Activated naive CD4-positive, alpha-beta T cell treated with anti-CD3 and anti-CD28 coated beads, Interleukin-2, amount 10 ng/mL, durations not matched to agents 7 days and 5 days (primary cell): ENCODE results near the gene PPL.
"Not testable (repeated sequence)": the region's sequence is repeated elsewhere in the genome, so short reads cannot be mapped to it uniquely, and the experiment has no call there.

Experiments
- CTCF ChIA-PET: fragments of 350-600 bp; sonication (Branson Sonifier 250); formaldehyde crosslinking; loops from one replicate; lab custom pipeline; 2021; ENCODE audit warnings: antibody characterized with exemption; lab: Charles Lee
- DNase-seq: peaks from one replicate; pipeline ENCODE4 v3.0.0-alpha.2; 2020
- H3K27ac Mint-ChIP-seq: one replicate; pipeline ENCODE4 v1.8.0; 2021; ENCODE audit warnings: mild to moderate bottlenecking, moderate library complexity, mixed read lengths
- H3K27me3 Mint-ChIP-seq: one replicate; pipeline ENCODE4 v1.8.0; 2021; ENCODE audit warnings: mild to moderate bottlenecking, mixed read lengths
- H3K36me3 Mint-ChIP-seq: one replicate; pipeline ENCODE4 v1.8.0; 2021; ENCODE audit warnings: mixed read lengths
- H3K4me1 Mint-ChIP-seq: one replicate; pipeline ENCODE4 v1.8.0; 2021; ENCODE audit warnings: mixed read lengths
- H3K4me3 Mint-ChIP-seq: one replicate; pipeline ENCODE4 v1.8.0; 2021; ENCODE audit warnings: mild to moderate bottlenecking, moderate library complexity, mixed read lengths
- H3K9me3 Mint-ChIP-seq: one replicate; pipeline ENCODE4 v1.8.0; 2021; ENCODE audit warnings: mixed read lengths

PPL gene

GRCh38 chr16:4898811-4899473, 38.0 kb downstream of the PPL start:
- no peak for DNase-seq

GRCh38 chr16:4897328-4897727, 39.6 kb downstream of the PPL start:
- Mint-ChIP-seq H3K27me3 (peaks cover 1% of the 10 kb centered on the region), H3K4me1 (no peaks in the 10 kb centered on the region), H3K36me3 (no peaks in the 10 kb centered on the region), H3K4me3 (no peak overlapping the region), H3K27ac (no peak overlapping the region), H3K9me3 (no peaks in the 10 kb centered on the region)
- CTCF ChIA-PET, result no interaction called here
- DNase-seq, result no peak

More at GRCh38 chr16:4898811-4899473, 38.0 kb downstream of the PPL start:
- Mint-ChIP-seq H3K9me3 (no peaks in the 10 kb centered on the region), H3K4me1 (no peaks in the 10 kb centered on the region), H3K27me3 (peaks cover 13% of the 10 kb centered on the region), H3K4me3 (no peak overlapping the region), H3K27ac (no peak overlapping the region), H3K36me3 (no peaks in the 10 kb centered on the region)
- CTCF ChIA-PET, result no interaction called here

GRCh38 chr16:4896761-4897160, 40.2 kb downstream of the PPL start:
- CTCF ChIA-PET, H3K9me3 Mint-ChIP-seq, H3K4me3 Mint-ChIP-seq, H3K27me3 Mint-ChIP-seq, H3K36me3 Mint-ChIP-seq, H3K4me1 Mint-ChIP-seq, DNase-seq, H3K27ac Mint-ChIP-seq: not testable (repeated sequence)

- no peaks in the 10 kb centered on the region for H3K4me1 Mint-ChIP-seq
- H3K4me3 Mint-ChIP-seq, result no peak overlapping the region
- H3K27ac Mint-ChIP-seq, result no peak overlapping the region
- H3K27me3 Mint-ChIP-seq, result no peaks in the 10 kb centered on the region
- CTCF ChIA-PET, result interaction anchor here (0.6 kb wide), 1 partner anchor 306 kb away, joined by 3 read pairs; no protein-coding TSS in a partner anchor
- no peak for DNase-seq
- no peaks in the 10 kb centered on the region for H3K36me3 Mint-ChIP-seq
- no peaks in the 10 kb centered on the region for H3K9me3 Mint-ChIP-seq
These were observed 41.6 kb downstream of the PPL start for GRCh38 chr16:4895366-4895765.

GRCh38 chr16:4894276-4895150, 42.4 kb downstream of the PPL start:
- Mint-ChIP-seq H3K27ac (no peak overlapping the region), H3K4me1 (no peaks in the 10 kb centered on the region), H3K9me3 (no peaks in the 10 kb centered on the region), H3K4me3 (no peak overlapping the region), H3K36me3 (no peaks in the 10 kb centered on the region), H3K27me3 (no peaks in the 10 kb centered on the region)
- CTCF ChIA-PET, result no interaction called here
- no peak for DNase-seq

- CTCF ChIA-PET, result no interaction called here
- Mint-ChIP-seq H3K27me3 (no peaks in the 10 kb centered on the region), H3K9me3 (no peaks in the 10 kb centered on the region)
These were observed 43.7 kb downstream of the PPL start for GRCh38 chr16:4893103-4893862.

GRCh38 chr16:4892361-4893102, 44.4 kb downstream of the PPL start:
- CTCF ChIA-PET, result no interaction called here
- peak overlapping the region; percentile 14 for H3K27ac Mint-ChIP-seq
- DNase-seq, result no peak
- H3K4me1 Mint-ChIP-seq, result no peaks in the 10 kb centered on the region
- no peak overlapping the region for H3K4me3 Mint-ChIP-seq
- no peaks in the 10 kb centered on the region for H3K36me3 Mint-ChIP-seq
- H3K27me3 Mint-ChIP-seq, result no peaks in the 10 kb centered on the region
- no peaks in the 10 kb centered on the region for H3K9me3 Mint-ChIP-seq

More at GRCh38 chr16:4893103-4893862, 43.7 kb downstream of the PPL start:
- no peak overlapping the region for H3K27ac Mint-ChIP-seq
- no peaks in the 10 kb centered on the region for H3K36me3 Mint-ChIP-seq
- H3K4me3 Mint-ChIP-seq, result no peak overlapping the region
- no peaks in the 10 kb centered on the region for H3K4me1 Mint-ChIP-seq
- DNase-seq, result no peak

GRCh38 chr16:4891886-4892216, 45.1 kb downstream of the PPL start:
- H3K27ac Mint-ChIP-seq, result no peak overlapping the region
- no peaks in the 10 kb centered on the region for H3K27me3 Mint-ChIP-seq
- CTCF ChIA-PET, result no interaction called here

GRCh38 chr16:4891097-4891885, 45.7 kb downstream of the PPL start:
- H3K9me3 Mint-ChIP-seq, result no peaks in the 10 kb centered on the region
- H3K4me1 Mint-ChIP-seq, result no peaks in the 10 kb centered on the region
- DNase-seq, result no peak
- CTCF ChIA-PET, result no interaction called here
- no peak overlapping the region for H3K4me3 Mint-ChIP-seq
- no peak overlapping the region for H3K27ac Mint-ChIP-seq
- no peaks in the 10 kb centered on the region for H3K27me3 Mint-ChIP-seq
- H3K36me3 Mint-ChIP-seq, result peaks cover under 1% of the 10 kb centered on the region

More at GRCh38 chr16:4891886-4892216, 45.1 kb downstream of the PPL start:
- no peak overlapping the region for H3K4me3 Mint-ChIP-seq
- no peaks in the 10 kb centered on the region for H3K36me3 Mint-ChIP-seq
- no peaks in the 10 kb centered on the region for H3K4me1 Mint-ChIP-seq
- no peaks in the 10 kb centered on the region for H3K9me3 Mint-ChIP-seq
- DNase-seq, result no peak

GRCh38 chr16:4890686-4891085, 46.3 kb downstream of the PPL start:
- peaks cover 7% of the 10 kb centered on the region for H3K36me3 Mint-ChIP-seq
- H3K4me1 Mint-ChIP-seq, result no peaks in the 10 kb centered on the region
- H3K9me3 Mint-ChIP-seq, result no peaks in the 10 kb centered on the region
- no peak overlapping the region for H3K4me3 Mint-ChIP-seq
- CTCF ChIA-PET, result no interaction called here
- H3K27ac Mint-ChIP-seq, result no peak overlapping the region
- no peak for DNase-seq
- H3K27me3 Mint-ChIP-seq, result no peaks in the 10 kb centered on the region

- DNase-seq, result no peak
- Mint-ChIP-seq H3K9me3 (no peaks in the 10 kb centered on the region), H3K4me1 (no peaks in the 10 kb centered on the region), H3K36me3 (peaks cover 10% of the 10 kb centered on the region), H3K27me3 (no peaks in the 10 kb centered on the region), H3K27ac (no peak overlapping the region), H3K4me3 (no peak overlapping the region)
- CTCF ChIA-PET, result no interaction called here
These were observed 46.9 kb downstream of the PPL start for GRCh38 chr16:4890026-4890425.

- Mint-ChIP-seq H3K36me3 (peaks cover 19% of the 10 kb centered on the region), H3K27me3 (no peaks in the 10 kb centered on the region), H3K4me3 (no peak overlapping the region), H3K4me1 (no peaks in the 10 kb centered on the region), H3K27ac (no peak overlapping the region), H3K9me3 (no peaks in the 10 kb centered on the region)
- CTCF ChIA-PET, result no interaction called here
- no peak for DNase-seq
These were observed 48.4 kb downstream of the PPL start for GRCh38 chr16:4888428-4889135.

- H3K4me3 Mint-ChIP-seq, result no peak overlapping the region
- CTCF ChIA-PET, result no interaction called here
- H3K9me3 Mint-ChIP-seq, result no peaks in the 10 kb centered on the region
- H3K27ac Mint-ChIP-seq, result no peak overlapping the region
- no peak for DNase-seq
- H3K4me1 Mint-ChIP-seq, result no peaks in the 10 kb centered on the region
- no peaks in the 10 kb centered on the region for H3K27me3 Mint-ChIP-seq
- peaks cover 34% of the 10 kb centered on the region for H3K36me3 Mint-ChIP-seq
These were observed 50.8 kb downstream of the PPL start for GRCh38 chr16:4886151-4886550.
